Activated CD4-positive, alpha-beta memory T cell treated with anti-CD3 and anti-CD28 coated beads for 36 hours (primary cell): ENCODE results near the gene DHRS3. TPM values are rescaled to one million over a fixed set of nuclear protein-coding genes. Genes with fewer than 3 reads are reported as not detected.

Experiments used
- CTCF ChIA-PET: fragments of 350-600 bp; sonication (Branson Sonifier 250); formaldehyde crosslinking; loops from one replicate; lab custom pipeline; 2021; ENCODE audit warnings: antibody characterized with exemption, inconsistent platforms; lab: Charles Lee
- POLR2A ChIA-PET: fragments of 350-600 bp; sonication (Branson Sonifier 250); formaldehyde crosslinking; loops from one replicate; lab custom pipeline; 2021; ENCODE audit warnings: antibody characterized with exemption; lab: Charles Lee
- DNase-seq: peaks from one replicate; pipeline ENCODE4 v3.0.0-alpha.2; 2020
- H3K27ac Mint-ChIP-seq: one replicate; pipeline ENCODE4 v1.8.0; 2021; ENCODE audit warnings: mixed read lengths
- H3K27me3 Mint-ChIP-seq: one replicate; pipeline ENCODE4 v1.8.0; 2021; ENCODE audit warnings: mixed read lengths
- H3K36me3 Mint-ChIP-seq: one replicate; pipeline ENCODE4 v1.8.0; 2021; ENCODE audit warnings: mixed read lengths
- H3K4me1 Mint-ChIP-seq: one replicate; pipeline ENCODE4 v1.8.0; 2021; ENCODE audit warnings: low read depth, mixed read lengths
- H3K4me3 Mint-ChIP-seq: one replicate; pipeline ENCODE4 v1.8.0; 2021; ENCODE audit warnings: mild to moderate bottlenecking, mixed read lengths
- H3K9me3 Mint-ChIP-seq: one replicate; pipeline ENCODE4 v1.8.0; 2021; ENCODE audit warnings: mixed read lengths
- intact Hi-C: fragments of 100-400 bp; cut with micrococcal nuclease; formaldehyde crosslinking; loops from one replicate; pipeline ENCODE4 v1.15.1; 2023
- total RNA-seq, 2 experiments: library from RNA; stranded (reverse); gene quantifications; one replicate each; pipeline ENCODE4 v1.2.3, GENCODE V29; 2021

Gene DHRS3
- total RNA-seq, 2 experiments from 2014 or later, result 57.6 to 58.8 TPM

- H3K36me3 Mint-ChIP-seq, result peaks cover 2% of the 10 kb centered on the region
- H3K4me3 Mint-ChIP-seq, result no peak overlapping the region
- intact Hi-C loops, result no loop called here
- peaks cover 3% of the 10 kb centered on the region for H3K27me3 Mint-ChIP-seq
- H3K9me3 Mint-ChIP-seq, result peaks cover 9% of the 10 kb centered on the region
- ChIA-PET CTCF (interaction anchor here (0.7 kb wide), 1 partner anchor 24 kb away, joined by 3 read pairs; no protein-coding TSS in a partner anchor), POLR2A (no interaction called here)
- DNase-seq, result no peak
- H3K4me1 Mint-ChIP-seq, result no peaks in the 10 kb centered on the region
- H3K27ac Mint-ChIP-seq, result no peak overlapping the region
Measured at GRCh38 chr1:12634696-12635202, 16.7 kb upstream of the DHRS3 start.

- no peak overlapping the region for H3K4me3 Mint-ChIP-seq
- peaks cover 3% of the 10 kb centered on the region for H3K9me3 Mint-ChIP-seq
- no peaks in the 10 kb centered on the region for H3K4me1 Mint-ChIP-seq
- no peak overlapping the region for H3K27ac Mint-ChIP-seq
- peaks cover 3% of the 10 kb centered on the region for H3K27me3 Mint-ChIP-seq
- ChIA-PET POLR2A (no interaction called here), CTCF (interaction anchor here (0.7 kb wide), 1 partner anchor 25 kb away, joined by 3 read pairs; no protein-coding TSS in a partner anchor)
- no peak for DNase-seq
- intact Hi-C loops, result no loop called here
- H3K36me3 Mint-ChIP-seq, result no peaks in the 10 kb centered on the region
Measured at GRCh38 chr1:12634156-12634555, 16.1 kb upstream of the DHRS3 start.

- ChIA-PET POLR2A (no interaction called here), CTCF (interaction anchor here (0.6 to 4.1 kb wide), 4 partner anchors 27 to 317 kb away, joined by 3 to 19 read pairs (median 4); no protein-coding TSS in a partner anchor)
- no peak overlapping the region for H3K27ac Mint-ChIP-seq
- H3K36me3 Mint-ChIP-seq, result no peaks in the 10 kb centered on the region
- H3K27me3 Mint-ChIP-seq, result peaks cover 3% of the 10 kb centered on the region
- H3K4me3 Mint-ChIP-seq, result no peak overlapping the region
- intact Hi-C loops, result no loop called here
- DNase-seq, result no peak
- H3K9me3 Mint-ChIP-seq, result no peaks in the 10 kb centered on the region
- peaks cover 3% of the 10 kb centered on the region for H3K4me1 Mint-ChIP-seq
Measured at GRCh38 chr1:12631571-12631970, 13.6 kb upstream of the DHRS3 start.

GRCh38 chr1:12630946-12631530 is 13.0 kb upstream of the DHRS3 start:
- H3K4me3 Mint-ChIP-seq, result no peak overlapping the region
- peaks cover 3% of the 10 kb centered on the region for H3K4me1 Mint-ChIP-seq
- H3K9me3 Mint-ChIP-seq, result no peaks in the 10 kb centered on the region
- H3K27me3 Mint-ChIP-seq, result peaks cover 3% of the 10 kb centered on the region
- POLR2A ChIA-PET, result no interaction called here
- CTCF ChIA-PET, result interaction anchor here (0.6 to 4.1 kb wide), 4 partner anchors 28 to 316 kb away, joined by 3 to 19 read pairs (median 4); no protein-coding TSS in a partner anchor
- no peak for DNase-seq
- intact Hi-C loops, result no loop called here
- H3K36me3 Mint-ChIP-seq, result no peaks in the 10 kb centered on the region
- no peak overlapping the region for H3K27ac Mint-ChIP-seq

GRCh38 chr1:12629985-12630760 is 12.2 kb upstream of the DHRS3 start:
- no peak for DNase-seq
- H3K36me3 Mint-ChIP-seq, result no peaks in the 10 kb centered on the region
- intact Hi-C loops, result no loop called here
- ChIA-PET CTCF (interaction anchor here (4.1 kb wide), 1 partner anchor 29 kb away, joined by 19 read pairs; no protein-coding TSS in a partner anchor), POLR2A (no interaction called here)
- H3K27ac Mint-ChIP-seq, result no peak overlapping the region
- H3K4me1 Mint-ChIP-seq, result peaks cover 3% of the 10 kb centered on the region
- no peak overlapping the region for H3K4me3 Mint-ChIP-seq
- peaks cover 3% of the 10 kb centered on the region for H3K27me3 Mint-ChIP-seq
- no peaks in the 10 kb centered on the region for H3K9me3 Mint-ChIP-seq

DNA sequence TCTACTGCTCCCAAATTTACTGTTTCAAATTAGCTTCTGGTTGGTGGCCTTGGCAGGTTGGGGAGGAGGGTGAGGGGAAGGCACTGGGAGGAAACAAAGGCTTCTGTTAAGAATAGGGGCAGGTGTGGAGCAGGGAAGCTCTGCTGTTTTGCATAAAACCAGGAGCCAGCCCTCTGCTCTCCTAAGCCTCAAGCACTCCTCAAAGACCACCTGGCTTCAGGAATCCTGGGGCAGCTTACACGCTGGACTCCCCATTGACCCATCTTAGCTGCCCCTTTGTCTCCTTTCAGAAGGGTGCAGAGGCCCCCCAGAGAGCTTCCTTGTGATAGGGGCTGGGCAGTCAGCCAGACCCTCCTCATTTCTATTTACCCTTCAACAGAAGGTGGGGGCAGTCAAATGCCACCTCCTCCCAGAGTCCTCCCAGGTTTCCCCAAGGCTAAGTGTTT is 11.5 kb upstream of the DHRS3 start:
- no peaks in the 10 kb centered on the region for H3K36me3 Mint-ChIP-seq
- ChIA-PET POLR2A (no interaction called here), CTCF (interaction anchor here (4.1 kb wide), 1 partner anchor 29 kb away, joined by 19 read pairs; no protein-coding TSS in a partner anchor)
- peaks cover 3% of the 10 kb centered on the region for H3K27me3 Mint-ChIP-seq
- no peak for DNase-seq
- no peak overlapping the region for H3K27ac Mint-ChIP-seq
- peaks cover 3% of the 10 kb centered on the region for H3K4me1 Mint-ChIP-seq
- H3K4me3 Mint-ChIP-seq, result no peak overlapping the region
- intact Hi-C loops, result no loop called here
- no peaks in the 10 kb centered on the region for H3K9me3 Mint-ChIP-seq

GRCh38 chr1:12627296-12627695 is 9.3 kb upstream of the DHRS3 start:
- ChIA-PET CTCF (no interaction called here), POLR2A (no interaction called here)
- Mint-ChIP-seq H3K9me3 (no peaks in the 10 kb centered on the region), H3K27me3 (no peaks in the 10 kb centered on the region), H3K4me1 (peaks cover 6% of the 10 kb centered on the region), H3K4me3 (no peak overlapping the region), H3K27ac (no peak overlapping the region), H3K36me3 (no peaks in the 10 kb centered on the region)
- intact Hi-C loops, result no loop called here
- DNase-seq, result no peak

DNA sequence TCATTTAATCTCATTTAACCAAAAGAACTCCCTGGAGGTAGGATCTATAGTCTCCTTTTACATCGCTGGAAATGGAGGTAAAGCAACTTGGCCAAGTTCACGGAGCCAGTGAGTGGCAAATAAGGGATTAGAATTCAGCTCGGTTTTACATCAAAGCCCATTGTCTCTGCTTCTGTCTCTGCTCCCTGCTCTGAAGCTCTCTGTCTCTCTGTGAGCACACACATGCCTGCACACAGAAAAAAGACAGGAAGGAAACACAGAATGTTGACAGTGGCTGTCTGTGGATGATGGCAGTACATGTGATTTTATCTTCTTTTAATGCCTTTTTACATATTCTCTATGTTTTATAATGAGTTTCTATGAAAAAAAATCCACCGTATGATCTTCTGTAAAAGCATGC is 8.9 kb upstream of the DHRS3 start:
- Mint-ChIP-seq H3K27ac (no peak overlapping the region), H3K27me3 (no peaks in the 10 kb centered on the region), H3K4me1 (peaks cover 6% of the 10 kb centered on the region), H3K4me3 (no peak overlapping the region), H3K9me3 (no peaks in the 10 kb centered on the region), H3K36me3 (no peaks in the 10 kb centered on the region)
- POLR2A ChIA-PET, result no interaction called here
- intact Hi-C loops, result no loop called here
- CTCF ChIA-PET, result no interaction called here
- no peak for DNase-seq

DNA sequence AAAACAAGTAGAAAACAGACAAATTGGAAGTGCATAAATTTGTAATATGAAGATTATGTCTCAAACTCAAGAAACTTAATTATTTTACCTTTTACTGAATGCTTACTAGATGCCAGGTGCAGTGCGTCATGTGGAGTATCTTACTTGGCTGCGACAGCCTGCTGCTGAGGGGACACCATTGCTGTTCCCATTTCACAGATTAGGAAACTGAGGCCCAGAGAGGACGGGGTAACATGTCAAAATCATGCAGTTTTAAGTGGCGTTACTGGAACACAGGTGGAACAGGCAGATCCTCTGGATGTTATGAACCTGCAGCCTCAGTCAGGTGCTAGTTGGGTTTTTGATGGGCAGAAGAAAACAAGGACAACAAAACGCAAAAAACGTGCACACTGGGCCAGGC is 7.3 kb upstream of the DHRS3 start:
- H3K27me3 Mint-ChIP-seq, result no peaks in the 10 kb centered on the region
- H3K36me3 Mint-ChIP-seq, result no peaks in the 10 kb centered on the region
- H3K4me1 Mint-ChIP-seq, result peaks cover 13% of the 10 kb centered on the region
- DNase-seq, result no peak
- no peak overlapping the region for H3K4me3 Mint-ChIP-seq
- POLR2A ChIA-PET, result no interaction called here
- H3K9me3 Mint-ChIP-seq, result no peaks in the 10 kb centered on the region
- intact Hi-C loops, result no loop called here
- H3K27ac Mint-ChIP-seq, result no peak overlapping the region
- CTCF ChIA-PET, result no interaction called here

GRCh38 chr1:12622506-12622905 is 4.5 kb upstream of the DHRS3 start:
- H3K4me3 Mint-ChIP-seq, result no peak overlapping the region
- H3K27ac Mint-ChIP-seq, result no peak overlapping the region
- intact Hi-C loops, result no loop called here
- ChIA-PET CTCF (interaction anchor here (1.3 to 1.6 kb wide), 3 partner anchors 21 to 308 kb away, joined by 3 to 4 read pairs (median 4); no protein-coding TSS in a partner anchor), POLR2A (no interaction called here)
- no peaks in the 10 kb centered on the region for H3K9me3 Mint-ChIP-seq
- peaks cover 28% of the 10 kb centered on the region for H3K4me1 Mint-ChIP-seq
- DNase-seq, result no peak
- H3K36me3 Mint-ChIP-seq, result no peaks in the 10 kb centered on the region
- H3K27me3 Mint-ChIP-seq, result no peaks in the 10 kb centered on the region

- CTCF ChIA-PET, result interaction anchor here (1.1 to 4.5 kb wide), 10 partner anchors 17 to 350 kb away, joined by 3 to 31 read pairs (median 8); no protein-coding TSS in a partner anchor
- H3K27me3 Mint-ChIP-seq, result no peaks in the 10 kb centered on the region
- no peak overlapping the region for H3K27ac Mint-ChIP-seq
- H3K9me3 Mint-ChIP-seq, result no peaks in the 10 kb centered on the region
- intact Hi-C loops, result loop anchor here (2.0 kb wide), 1 partner anchor 37 kb away; no protein-coding TSS in a partner anchor
- no peak for DNase-seq
- peaks cover 2% of the 10 kb centered on the region for H3K36me3 Mint-ChIP-seq
- peaks cover 25% of the 10 kb centered on the region for H3K4me1 Mint-ChIP-seq
- POLR2A ChIA-PET, result no interaction called here
- H3K4me3 Mint-ChIP-seq, result no peak overlapping the region
Measured at GRCh38 chr1:12621346-12622335, 3.6 kb upstream of the DHRS3 start.
